Activated CD8-positive, alpha-beta T cell treated with anti-CD3 and anti-CD28 coated beads, Interleukin-2, amount 10 ng/mL, durations not matched to agents 7 days and 5 days (primary cell): ENCODE results near the gene MED6. TPM values are rescaled to one million over a fixed set of nuclear protein-coding genes. Genes with fewer than 3 reads are reported as not detected.

Source experiments
- ATAC-seq: fragments of 150-1000 bp; cut with Tn5 transposase; one replicate; pipeline ENCODE4 v1.10.0; 2021; ENCODE audit warnings: moderate library complexity
- CTCF ChIA-PET: fragments of 350-600 bp; sonication (Branson Sonifier 250); formaldehyde crosslinking; loops from one replicate; lab custom pipeline; 2021; ENCODE audit warnings: antibody characterized with exemption; lab: Charles Lee
- POLR2A ChIA-PET: fragments of 350-600 bp; sonication (Branson Sonifier 250); formaldehyde crosslinking; loops from one replicate; lab custom pipeline; 2021; ENCODE audit warnings: antibody characterized with exemption; lab: Charles Lee
- DNase-seq: peaks from one replicate; pipeline ENCODE4 v3.0.0-alpha.2; 2020
- H3K27ac Mint-ChIP-seq: one replicate; pipeline ENCODE4 v1.8.0; 2021; ENCODE audit warnings: mild to moderate bottlenecking, mixed read lengths
- H3K27me3 Mint-ChIP-seq: one replicate; pipeline ENCODE4 v1.8.0; 2021; ENCODE audit warnings: low read depth, mixed read lengths
- H3K36me3 Mint-ChIP-seq: one replicate; pipeline ENCODE4 v1.8.0; 2021; ENCODE audit warnings: low read depth, mixed read lengths
- H3K4me1 Mint-ChIP-seq: one replicate; pipeline ENCODE4 v1.8.0; 2021; ENCODE audit warnings: low read depth, mixed read lengths
- H3K4me3 Mint-ChIP-seq: one replicate; pipeline ENCODE4 v1.8.0; 2021; ENCODE audit warnings: mild to moderate bottlenecking, mixed read lengths
- H3K9me3 Mint-ChIP-seq: one replicate; pipeline ENCODE4 v1.8.0; 2022; ENCODE audit warnings: mixed read lengths; ENCODE audit not compliant: insufficient read depth
- total RNA-seq, 2 experiments: library from RNA; stranded (reverse); gene quantifications; one replicate each; pipeline ENCODE4 v1.2.3, GENCODE V29; 2021

Gene MED6
- total RNA-seq, 2 experiments from 2014 or later, result 45.3 to 45.7 TPM

- Mint-ChIP-seq H3K4me1 (peaks cover 34% of the 10 kb centered on the region), H3K27ac (no peak overlapping the region), H3K27me3 (no peaks in the 10 kb centered on the region), H3K4me3 (no peak overlapping the region), H3K36me3 (peaks cover 25% of the 10 kb centered on the region), H3K9me3 (no peaks in the 10 kb centered on the region)
- ATAC-seq, result no peak
- ChIA-PET POLR2A (no interaction called here), CTCF (no interaction called here)
- DNase-seq, result no peak
Observed at GRCh38 chr14:70597731-70598130, 2.7 kb downstream of the MED6 start.

- H3K4me3 Mint-ChIP-seq, result no peak overlapping the region
- CTCF ChIA-PET, result interaction anchor here (1.2 kb wide), 1 partner anchor 223 kb away, joined by 3 read pairs; no protein-coding TSS in a partner anchor
- H3K36me3 Mint-ChIP-seq, result peaks cover 34% of the 10 kb centered on the region
- H3K4me1 Mint-ChIP-seq, result peaks cover 26% of the 10 kb centered on the region
- DNase-seq (no peak), ATAC-seq (no peak)
- no peak overlapping the region for H3K27ac Mint-ChIP-seq
- POLR2A ChIA-PET, result no interaction called here
- no peaks in the 10 kb centered on the region for H3K27me3 Mint-ChIP-seq
- no peaks in the 10 kb centered on the region for H3K9me3 Mint-ChIP-seq
Observed at GRCh38 chr14:70595443-70596185, 4.8 kb downstream of the MED6 start.

- Mint-ChIP-seq H3K27me3 (no peaks in the 10 kb centered on the region), H3K9me3 (no peaks in the 10 kb centered on the region), H3K4me3 (no peak overlapping the region), H3K27ac (no peak overlapping the region), H3K36me3 (peaks cover 36% of the 10 kb centered on the region), H3K4me1 (peaks cover 18% of the 10 kb centered on the region)
- ChIA-PET CTCF (no interaction called here), POLR2A (no interaction called here)
- no peak for ATAC-seq
- DNase-seq, result no peak
Observed at GRCh38 chr14:70594461-70594860, 6.0 kb downstream of the MED6 start.

- no peaks in the 10 kb centered on the region for H3K27me3 Mint-ChIP-seq
- H3K4me3 Mint-ChIP-seq, result no peak overlapping the region
- no peaks in the 10 kb centered on the region for H3K4me1 Mint-ChIP-seq
- no peak for DNase-seq
- no peak overlapping the region for H3K27ac Mint-ChIP-seq
- H3K9me3 Mint-ChIP-seq, result no peaks in the 10 kb centered on the region
- CTCF ChIA-PET, result interaction anchor here (1.0 to 1.5 kb wide), 2 partner anchors 17 to 767 kb away, joined by 3 read pairs; no protein-coding TSS in a partner anchor
- POLR2A ChIA-PET, result no interaction called here
- ATAC-seq, result no peak
- peaks cover 32% of the 10 kb centered on the region for H3K36me3 Mint-ChIP-seq
Observed at GRCh38 chr14:70585231-70585630, 15.2 kb downstream of the MED6 start.

GRCh38 chr14:70576891-70577290 is 23.6 kb downstream of the MED6 start:
- DNase-seq, result no peak
- Mint-ChIP-seq H3K4me1 (no peaks in the 10 kb centered on the region), H3K4me3 (no peak overlapping the region), H3K9me3 (peaks cover 3% of the 10 kb centered on the region), H3K36me3 (peaks cover 42% of the 10 kb centered on the region), H3K27ac (no peak overlapping the region), H3K27me3 (no peaks in the 10 kb centered on the region)
- ATAC-seq, result no peak
- ChIA-PET POLR2A (no interaction called here), CTCF (no interaction called here)

GRCh38 chr14:70573050-70573449 is 27.4 kb downstream of the MED6 start:
- ATAC-seq, result no peak
- ChIA-PET POLR2A (no interaction called here), CTCF (no interaction called here)
- no peak overlapping the region for H3K27ac Mint-ChIP-seq
- peaks cover 3% of the 10 kb centered on the region for H3K9me3 Mint-ChIP-seq
- no peaks in the 10 kb centered on the region for H3K4me1 Mint-ChIP-seq
- H3K4me3 Mint-ChIP-seq, result no peak overlapping the region
- no peaks in the 10 kb centered on the region for H3K27me3 Mint-ChIP-seq
- no peak for DNase-seq
- H3K36me3 Mint-ChIP-seq, result peaks cover 38% of the 10 kb centered on the region

- Mint-ChIP-seq H3K4me3 (no peak overlapping the region), H3K4me1 (no peaks in the 10 kb centered on the region), H3K27ac (no peak overlapping the region), H3K36me3 (peaks cover 43% of the 10 kb centered on the region), H3K9me3 (peaks cover 3% of the 10 kb centered on the region), H3K27me3 (no peaks in the 10 kb centered on the region)
- DNase-seq (no peak), ATAC-seq (no peak)
- ChIA-PET POLR2A (no interaction called here), CTCF (no interaction called here)
Observed at GRCh38 chr14:70571139-70571538, 29.3 kb downstream of the MED6 start.

- no peak overlapping the region for H3K4me3 Mint-ChIP-seq
- ATAC-seq, result peak; percentile 44
- no peak overlapping the region for H3K27ac Mint-ChIP-seq
- peaks cover 59% of the 10 kb centered on the region for H3K36me3 Mint-ChIP-seq
- H3K9me3 Mint-ChIP-seq, result peaks cover 11% of the 10 kb centered on the region
- CTCF ChIA-PET, result interaction anchor here (0.6 to 2.4 kb wide), 16 partner anchors 10 to 540 kb away, joined by 3 to 11 read pairs (median 4); partner anchors contain the start of gene COX16
- peak; percentile 44 for DNase-seq
- no peaks in the 10 kb centered on the region for H3K27me3 Mint-ChIP-seq
- no peaks in the 10 kb centered on the region for H3K4me1 Mint-ChIP-seq
- POLR2A ChIA-PET, result no interaction called here
Observed at GRCh38 chr14:70567791-70568190, 32.7 kb downstream of the MED6 start.

- Mint-ChIP-seq H3K4me1 (no peaks in the 10 kb centered on the region), H3K36me3 (peaks cover 47% of the 10 kb centered on the region), H3K27me3 (no peaks in the 10 kb centered on the region), H3K9me3 (peaks cover 27% of the 10 kb centered on the region), H3K4me3 (no peak overlapping the region), H3K27ac (no peak overlapping the region)
- POLR2A ChIA-PET, result no interaction called here
- no peak for DNase-seq
- ATAC-seq, result no peak
- CTCF ChIA-PET, result no interaction called here
Observed at GRCh38 chr14:70563869-70564268, 36.6 kb downstream of the MED6 start.

- ChIA-PET POLR2A (no interaction called here), CTCF (no interaction called here)
- DNase-seq (no peak), ATAC-seq (no peak)
- Mint-ChIP-seq H3K4me3 (no peak overlapping the region), H3K9me3 (peaks cover 27% of the 10 kb centered on the region), H3K36me3 (peaks cover 47% of the 10 kb centered on the region), H3K27ac (no peak overlapping the region), H3K27me3 (no peaks in the 10 kb centered on the region), H3K4me1 (no peaks in the 10 kb centered on the region)
Observed at GRCh38 chr14:70563417-70563816, 37.0 kb downstream of the MED6 start.

- no peak overlapping the region for H3K4me3 Mint-ChIP-seq
- peaks cover 20% of the 10 kb centered on the region for H3K9me3 Mint-ChIP-seq
- peaks cover 2% of the 10 kb centered on the region for H3K4me1 Mint-ChIP-seq
- POLR2A ChIA-PET, result no interaction called here
- no peak for DNase-seq
- CTCF ChIA-PET, result interaction anchor here (1.1 to 1.9 kb wide), 2 partner anchors 10 to 471 kb away, joined by 3 to 11 read pairs; no protein-coding TSS in a partner anchor
- H3K27ac Mint-ChIP-seq, result no peak overlapping the region
- ATAC-seq, result no peak
- H3K27me3 Mint-ChIP-seq, result no peaks in the 10 kb centered on the region
- H3K36me3 Mint-ChIP-seq, result peaks cover 20% of the 10 kb centered on the region
Observed at GRCh38 chr14:70558356-70558755, 42.1 kb downstream of the MED6 start.

- peaks cover 2% of the 10 kb centered on the region for H3K4me1 Mint-ChIP-seq
- H3K27ac Mint-ChIP-seq, result no peak overlapping the region
- H3K4me3 Mint-ChIP-seq, result no peak overlapping the region
- H3K9me3 Mint-ChIP-seq, result peaks cover under 1% of the 10 kb centered on the region
- peaks cover 1% of the 10 kb centered on the region for H3K36me3 Mint-ChIP-seq
- no peak for ATAC-seq
- H3K27me3 Mint-ChIP-seq, result no peaks in the 10 kb centered on the region
- ChIA-PET POLR2A (no interaction called here), CTCF (no interaction called here)
- DNase-seq, result no peak
Observed at GRCh38 chr14:70555890-70556289, 44.6 kb downstream of the MED6 start.
